IMR-90 (cell line): Measurements from ENCODE around the gene ATP2C2. TPM values are rescaled to one million over a fixed set of nuclear protein-coding genes. Genes with fewer than 3 reads are reported as not detected.

Experiments used
- ATAC-seq: fragments of 200-7000 bp; cut with Tn5 transposase; 2 replicates; pipeline ENCODE4 v1.9.1; 2020; ENCODE audit warnings: low read depth, mild to moderate bottlenecking, moderate library complexity
- BruUV-seq: library from RNA; stranded (reverse); fragments of 400-500 nt; replicated peaks from 2 replicates; lab custom pipeline; 2021; lab: Mats Ljungman, UMichigan
- CTCF ChIA-PET: fragments of 300-600 bp; formaldehyde crosslinking; extraction: SDS; loops from one replicate; lab custom pipeline; 2021; ENCODE audit warnings: antibody characterized with exemption; lab: Yijun Ruan, JAX
- POLR2A ChIA-PET: fragments of 300-600 bp; sonication (Branson Sonifier 250); formaldehyde crosslinking; loops from one replicate; lab custom pipeline; 2022; ENCODE audit warnings: antibody characterized with exemption; ENCODE audit not compliant: unreplicated experiment; lab: Charles Lee
- DNase-seq: peaks from one replicate; pipeline ENCODE4 v3.0.0; 2013
- H2AFZ ChIP-seq: replicated peaks from 2 replicates; pipeline ENCODE3; 2013; ENCODE audit warnings: low read length, mild to moderate bottlenecking; ENCODE audit not compliant: poor library complexity
- H2AK5ac ChIP-seq: 2 replicates; pipeline ENCODE4 v1.6.1; 2013; ENCODE audit warnings: low read depth, low read length, inconsistent platforms
- H2AK9ac ChIP-seq: replicated peaks from 2 replicates; pipeline ENCODE3; 2013; ENCODE audit warnings: mild to moderate bottlenecking, low read depth, low read length, moderate library complexity; ENCODE audit not compliant: poor library complexity
- H2BK120ac ChIP-seq: 2 replicates; pipeline ENCODE4 v1.6.1; 2013; ENCODE audit warnings: low read depth, low read length, inconsistent platforms
- H2BK15ac ChIP-seq: 3 replicates; pipeline ENCODE4 v1.6.1; 2013; ENCODE audit warnings: low read depth, low read length, inconsistent platforms
- H2BK20ac ChIP-seq: 2 replicates; pipeline ENCODE4 v1.6.1; 2013; ENCODE audit warnings: low read depth, mild to moderate bottlenecking, inconsistent platforms, low read length, moderate library complexity
- H2BK5ac ChIP-seq: 2 replicates; pipeline ENCODE4 v1.6.1; 2013; ENCODE audit warnings: mild to moderate bottlenecking, low read depth, low read length, inconsistent platforms; ENCODE audit not compliant: poor library complexity, severe bottlenecking
- H3K14ac ChIP-seq: replicated peaks from 2 replicates; pipeline ENCODE4 v1.6.1; 2013; ENCODE audit warnings: low read depth, low read length, inconsistent platforms
- H3K18ac ChIP-seq: 2 replicates; pipeline ENCODE4 v1.6.1; 2013; ENCODE audit warnings: low read depth, low read length, control low read depth
- H3K23ac ChIP-seq: 2 replicates; pipeline ENCODE4 v1.6.1; 2013; ENCODE audit warnings: low read depth, low read length, inconsistent platforms
- H3K27ac ChIP-seq: 2 replicates; pipeline ENCODE4 v1.5.1; 2013; ENCODE audit warnings: mild to moderate bottlenecking, control low read depth, low read length; ENCODE audit not compliant: insufficient read depth
- H3K27me3 ChIP-seq: 2 replicates; pipeline ENCODE4 v1.6.1; 2013; ENCODE audit warnings: low read length; ENCODE audit not compliant: control insufficient read depth, insufficient read depth
- H3K36me3 ChIP-seq: 2 replicates; pipeline ENCODE4 v1.6.1; 2013; ENCODE audit warnings: low read length, mixed read lengths; ENCODE audit not compliant: control insufficient read depth, insufficient read depth
- H3K4ac ChIP-seq: 2 replicates; pipeline ENCODE4 v1.6.1; 2013; ENCODE audit warnings: low read depth, low read length, inconsistent platforms
- H3K4me1 ChIP-seq: 2 replicates; pipeline ENCODE4 v1.6.1; 2013; ENCODE audit warnings: low read length, mixed read lengths; ENCODE audit not compliant: control insufficient read depth, insufficient read depth
- H3K4me2 ChIP-seq: 2 replicates; pipeline ENCODE4 v1.6.1; 2013; ENCODE audit warnings: low read depth, mild to moderate bottlenecking, control low read depth, low read length, moderate library complexity
- H3K4me3 ChIP-seq: 2 replicates; pipeline ENCODE4 v1.5.1; 2013; ENCODE audit warnings: low read depth, mild to moderate bottlenecking, control low read depth, low read length, moderate library complexity; ENCODE audit not compliant: insufficient read depth
- H3K56ac ChIP-seq: 2 replicates; pipeline ENCODE4 v1.6.1; 2013; ENCODE audit warnings: low read length, inconsistent platforms; ENCODE audit not compliant: insufficient read depth; ENCODE audit errors: extremely low read depth
- H3K79me1 ChIP-seq, 2 experiments: 2 replicates each; pipeline ENCODE4 v1.6.1; 2013; ENCODE audit warnings: low read length in 2 of 2, inconsistent platforms in 1 of 2, low read depth in 1 of 2
- H3K9ac ChIP-seq: 2 replicates; pipeline ENCODE4 v1.6.1; 2013; ENCODE audit warnings: low read depth, low read length, control low read depth
- H3K9me1 ChIP-seq: 2 replicates; pipeline ENCODE4 v1.6.1; 2013; ENCODE audit warnings: low read length, inconsistent platforms; ENCODE audit not compliant: insufficient read depth
- H3K9me3 ChIP-seq: 2 replicates; pipeline ENCODE4 v1.6.1; 2013; ENCODE audit warnings: low read length; ENCODE audit not compliant: control insufficient read depth, insufficient read depth
- H4K20me1 ChIP-seq: 2 replicates; pipeline ENCODE4 v1.6.1; 2013; ENCODE audit warnings: low read length, inconsistent platforms; ENCODE audit not compliant: insufficient read depth
- H4K5ac ChIP-seq: 2 replicates; pipeline ENCODE4 v1.6.1; 2013; ENCODE audit warnings: mild to moderate bottlenecking, low read depth, low read length, control low read depth
- H4K8ac ChIP-seq, 2 experiments: 2 replicates each; pipeline ENCODE4 v1.6.1; 2013; ENCODE audit warnings: low read depth in 2 of 2, low read length in 2 of 2, control low read depth in 1 of 2, inconsistent platforms in 1 of 2
- H4K91ac ChIP-seq: 2 replicates; pipeline ENCODE4 v1.6.1; 2013; ENCODE audit warnings: low read depth, low read length, inconsistent platforms; ENCODE audit not compliant: insufficient read depth
- BHLHE40 ChIP-seq: fragments of 150-350 bp; IDR thresholded peaks from 2 replicates; pipeline ENCODE4 v1.6.1; 2016; ENCODE audit warnings: mild to moderate bottlenecking, low read depth, low read length
- MAFK ChIP-seq: IDR thresholded peaks from 2 replicates; pipeline ENCODE4 v1.6.1; 2012; ENCODE audit warnings: low read depth, low read length, improper control_type of control experiment
- NFE2L2 ChIP-seq: fragments of 150-350 bp; IDR thresholded peaks from 2 replicates; pipeline ENCODE4 v1.6.1; 2016; ENCODE audit warnings: low read depth, mild to moderate bottlenecking, low read length
- RCOR1 ChIP-seq: IDR thresholded peaks from 2 replicates; pipeline ENCODE4 v1.6.1; 2012; ENCODE audit warnings: mild to moderate bottlenecking, low read length, improper control_type of control experiment; ENCODE audit not compliant: insufficient replicate concordance
- RFX5 ChIP-seq: IDR thresholded peaks from 2 replicates; pipeline ENCODE4 v1.8.0; 2012; ENCODE audit warnings: low read depth, mild to moderate bottlenecking, low read length, moderate library complexity
- SMC3 ChIP-seq: fragments of 150-350 bp; IDR thresholded peaks from 2 replicates; pipeline ENCODE4 v1.6.1; 2016; ENCODE audit warnings: low read depth, mild to moderate bottlenecking, antibody characterized with exemption, low read length, moderate library complexity
- USF2 ChIP-seq: fragments of 150-350 bp; IDR thresholded peaks from 2 replicates; pipeline ENCODE4 v1.6.1; 2017; ENCODE audit warnings: mild to moderate bottlenecking, antibody characterized with exemption, low read length, low read depth
- WGBS, 2 experiments: methylation state at CpG; one replicate each; pipeline versions ENCODE4 v1.1.5 to v1.1.7; 2013; ENCODE audit warnings: missing lambda C conversion rate in 2 of 2; ENCODE audit not compliant: insufficient read length in 1 of 2; ENCODE audit errors: extremely low coverage in 2 of 2; 5-methylcytosine and 5-hydroxymethylcytosine counted together
- dilution Hi-C: fragments of 300-500 bp; cut with HindIII; formaldehyde crosslinking; loops from one replicate; pipeline ENCODE4 v1.14.3; 2018; ENCODE audit warnings: low sequenced_read_pairs; ENCODE audit not compliant: unreplicated experiment
- in situ Hi-C: fragments of 300-500 bp; cut with MboI; formaldehyde crosslinking; loops from 3 replicates; pipeline ENCODE4 v1.14.3; 2019; ENCODE audit warnings: low sequenced_read_pairs, inconsistent platforms, mixed read lengths
- intact Hi-C: fragments of 100-400 bp; cut with micrococcal nuclease; formaldehyde crosslinking; loops from 2 replicates; pipeline ENCODE4 v1.10.0; 2022
- polyA plus RNA-seq, 3 experiments: library from polyadenylated mRNA; depleted of rRNA; stranded (reverse); fragments of >200 nt; gene quantifications; 2 replicates each; pipeline ENCODE4 v1.2.3, GENCODE V29; 2012; ENCODE audit warnings: low replicate concordance in 1 of 3
- total RNA-seq: library from RNA; depleted of rRNA; stranded (reverse); fragments of >200 nt; gene quantifications from 2 replicates; pipeline ENCODE4 v1.2.3, GENCODE V29; 2012

Gene ATP2C2
- total and polyA plus RNA-seq, 2 of the 4 experiments (the other 2 are of a cell fraction) = not detected

- H3K9ac ChIP-seq = no peak overlapping the region
- H3K27ac ChIP-seq = no peak overlapping the region
- no peak overlapping the region for H3K56ac ChIP-seq
- no peaks in the 10 kb centered on the region for H3K9me1 ChIP-seq
- peaks cover 3% of the 10 kb centered on the region for H3K9me3 ChIP-seq
- no peak overlapping the region for H4K91ac ChIP-seq
- no peaks in the 10 kb centered on the region for H3K79me1 ChIP-seq
- H3K36me3 ChIP-seq = peaks cover 15% of the 10 kb centered on the region; the same call in 1 of the 2 replicates
- H3K4me1 ChIP-seq = no peaks in the 10 kb centered on the region
- H3K18ac ChIP-seq = no peak overlapping the region
- no peak overlapping the region for H2BK5ac ChIP-seq
- H2BK15ac ChIP-seq = no peak overlapping the region
- H4K5ac ChIP-seq = no peak overlapping the region
- no peak overlapping the region for H2BK20ac ChIP-seq
- H4K8ac ChIP-seq = no peak overlapping the region
- CTCF ChIA-PET = no interaction called here
- H2AFZ ChIP-seq = no peak overlapping the region
- intact Hi-C loops (no loop called here), dilution Hi-C loops (no loop called here), in situ Hi-C loops (no loop called here)
- H3K4me3 ChIP-seq = no peak overlapping the region
- 0 out of 2 replicates have a peak, but pooled peaks cover 3% of the 10 kb centered on the region for H4K20me1 ChIP-seq
- no peak overlapping the region for H2BK120ac ChIP-seq
- no peak overlapping the region for H3K4ac ChIP-seq
- DNase-seq = no peak
- no peak overlapping the region for H3K23ac ChIP-seq
- POLR2A ChIA-PET = no interaction called here
- peak; percentile 14; the same call in 1 of the 2 replicates for ATAC-seq
- TF ChIP-seq RCOR1 = no peak
- TF ChIP-seq SMC3 = no peak
- no peak for TF ChIP-seq RFX5
- no peak for TF ChIP-seq NFE2L2
- no peak for TF ChIP-seq MAFK
- TF ChIP-seq USF2 = no peak
- no peak for TF ChIP-seq BHLHE40
- no peak overlapping the region for H2AK9ac ChIP-seq
- no peak overlapping the region for H3K14ac ChIP-seq
- WGBS, 2 experiments = 53% methylated on average over 6 of the region's 10 CpGs; no CpG with 5 or more reads in 1 of the 2 experiments
- no peak overlapping the region for H2AK5ac ChIP-seq
- no peak overlapping the region for H3K4me2 ChIP-seq
- no peaks in the 10 kb centered on the region for H3K27me3 ChIP-seq
- BruUV-seq = no TSS peak
Observed at GRCh38 chr16:84332975-84333684, 35.2 kb upstream of the ATP2C2 start.
